ENCODE measurements around the gene WDR48.

The WDR48 gene

DNA sequence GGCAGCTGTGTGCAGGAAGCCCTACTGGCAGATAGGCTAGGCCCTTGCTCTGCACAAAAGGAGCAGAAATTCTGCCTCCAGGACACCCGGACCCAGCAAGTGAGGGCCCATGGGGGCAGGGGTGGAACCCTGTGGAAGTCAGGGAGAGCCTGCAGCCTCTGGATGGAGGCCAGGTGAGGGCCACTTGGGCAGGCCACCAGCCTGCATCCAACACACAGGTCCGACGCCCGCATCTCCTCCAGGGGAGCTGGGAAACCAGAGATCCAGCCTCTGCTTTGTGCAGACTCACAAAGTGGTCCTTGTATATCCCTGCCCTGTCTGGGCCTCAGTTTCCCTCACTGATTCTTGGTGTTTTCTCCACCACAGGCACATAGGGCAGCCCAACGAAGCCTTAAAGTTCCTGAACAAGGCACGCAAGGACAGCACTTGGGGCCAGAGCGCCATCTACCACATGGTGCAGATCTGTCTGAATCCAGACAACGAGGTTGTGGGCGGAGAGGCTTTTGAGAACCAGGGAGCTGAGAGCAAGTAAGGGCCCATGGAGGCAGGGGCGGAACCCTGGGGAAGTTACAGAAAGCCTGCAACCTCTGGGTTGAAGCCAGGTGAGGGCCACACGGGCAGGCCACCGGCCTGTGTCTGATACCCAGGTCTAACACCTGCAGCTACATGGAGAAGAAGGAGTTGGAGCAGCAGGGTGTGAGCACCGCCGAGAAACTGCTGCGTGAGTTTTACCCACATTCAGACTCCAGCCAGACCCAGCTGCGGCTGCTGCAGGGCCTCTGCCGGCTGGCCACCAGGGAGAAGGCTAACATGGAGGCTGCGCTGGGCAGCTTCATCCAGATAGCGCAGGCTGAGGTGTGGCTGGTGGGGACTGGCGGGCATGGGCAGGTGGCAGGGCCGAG lies 85.0 kb downstream of the WDR48 start:
- Histone ChIP-seq H3K27ac (ENCODE audit: low read depth, low read length) (no peak overlapping the region), H3K36me3 (ENCODE audit: insufficient read depth, low read length) (peaks cover 16% of the 10 kb centered on the region), H3K4me1 (ENCODE audit: insufficient read depth, low read length) (peaks cover 31% of the 10 kb centered on the region), H3K27me3 (ENCODE audit: control insufficient read depth in 1 of 2, insufficient read depth in 2 of 2, low read length in 2 of 2) (no peaks in the 10 kb centered on the region), H3K9me3 (ENCODE audit: low read length) (no peaks in the 10 kb centered on the region), H3K9ac (ENCODE audit: low read length) (no peak overlapping the region), H3K4me3 (ENCODE audit: low read depth in 1 of 2, low read length in 2 of 2) (no peak overlapping the region)

GRCh38 chr3:39137435-39137936 lies 85.7 kb downstream of the WDR48 start:
- H3K27me3 ChIP-seq (ENCODE audit: control insufficient read depth in 1 of 2, insufficient read depth in 2 of 2, low read length in 2 of 2) = no peaks in the 10 kb centered on the region
- no peak overlapping the region for H3K4me3 ChIP-seq (ENCODE audit: low read depth in 1 of 2, low read length in 2 of 2)
- no peak overlapping the region for H3K27ac ChIP-seq (ENCODE audit: low read depth, low read length)
- no peaks in the 10 kb centered on the region for H3K9me3 ChIP-seq (ENCODE audit: low read length)
- H3K36me3 ChIP-seq (ENCODE audit: insufficient read depth, low read length) = peaks cover 23% of the 10 kb centered on the region
- H3K4me1 ChIP-seq (ENCODE audit: insufficient read depth, low read length) = peaks cover 31% of the 10 kb centered on the region
- H3K9ac ChIP-seq (ENCODE audit: low read length) = no peak overlapping the region

GRCh38 chr3:39137991-39138803 lies 86.4 kb downstream of the WDR48 start:
- Histone ChIP-seq H3K9me3 (ENCODE audit: low read length) (no peaks in the 10 kb centered on the region), H3K9ac (ENCODE audit: low read length) (no peak overlapping the region), H3K4me1 (ENCODE audit: insufficient read depth, low read length) (peaks cover 31% of the 10 kb centered on the region), H3K27me3 (ENCODE audit: control insufficient read depth in 1 of 2, insufficient read depth in 2 of 2, low read length in 2 of 2) (no peaks in the 10 kb centered on the region), H3K4me3 (ENCODE audit: low read depth in 1 of 2, low read length in 2 of 2) (no peak overlapping the region), H3K27ac (ENCODE audit: low read depth, low read length) (peak overlapping the region; percentile 7), H3K36me3 (ENCODE audit: insufficient read depth, low read length) (peaks cover 26% of the 10 kb centered on the region)

DNA sequence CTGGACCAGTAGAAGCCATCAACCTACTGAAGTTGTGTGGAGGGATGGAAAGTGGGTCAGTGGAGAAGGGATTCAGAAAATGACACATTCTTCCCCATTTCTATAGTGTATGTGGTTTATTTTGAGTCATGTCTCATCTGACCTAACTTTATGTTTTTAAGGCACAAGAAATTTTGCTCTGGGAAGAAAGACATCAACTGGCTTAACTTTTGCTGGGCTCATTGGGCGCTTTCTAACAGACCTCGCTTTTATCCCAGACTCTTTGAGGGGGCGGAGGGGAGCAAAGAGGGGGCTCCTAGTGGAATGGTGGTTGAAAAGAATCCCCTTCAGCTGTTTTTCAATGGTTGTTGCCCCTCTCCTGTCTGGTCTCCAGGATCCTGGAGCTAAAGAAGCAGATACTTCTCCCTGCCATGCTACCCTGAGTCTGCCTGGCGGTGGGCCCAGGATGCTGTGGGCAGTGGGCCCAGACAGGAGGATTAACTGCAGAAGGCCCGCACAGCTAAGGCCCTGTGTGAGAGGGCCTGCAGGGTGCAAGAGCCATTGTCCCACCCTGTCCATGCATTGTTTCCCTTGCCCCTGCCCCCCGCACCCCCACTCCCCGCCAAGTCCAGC lies 87.1 kb downstream of the WDR48 start:
- no peaks in the 10 kb centered on the region for H3K27me3 ChIP-seq (ENCODE audit: control insufficient read depth in 1 of 2, insufficient read depth in 2 of 2, low read length in 2 of 2)
- H3K9me3 ChIP-seq (ENCODE audit: low read length) = no peaks in the 10 kb centered on the region
- no peak overlapping the region for H3K27ac ChIP-seq (ENCODE audit: low read depth, low read length)
- peaks cover 33% of the 10 kb centered on the region for H3K36me3 ChIP-seq (ENCODE audit: insufficient read depth, low read length)
- H3K9ac ChIP-seq (ENCODE audit: low read length) = no peak overlapping the region
- peaks cover 31% of the 10 kb centered on the region for H3K4me1 ChIP-seq (ENCODE audit: insufficient read depth, low read length)
- no peak overlapping the region for H3K4me3 ChIP-seq (ENCODE audit: low read depth in 1 of 2, low read length in 2 of 2)

DNA sequence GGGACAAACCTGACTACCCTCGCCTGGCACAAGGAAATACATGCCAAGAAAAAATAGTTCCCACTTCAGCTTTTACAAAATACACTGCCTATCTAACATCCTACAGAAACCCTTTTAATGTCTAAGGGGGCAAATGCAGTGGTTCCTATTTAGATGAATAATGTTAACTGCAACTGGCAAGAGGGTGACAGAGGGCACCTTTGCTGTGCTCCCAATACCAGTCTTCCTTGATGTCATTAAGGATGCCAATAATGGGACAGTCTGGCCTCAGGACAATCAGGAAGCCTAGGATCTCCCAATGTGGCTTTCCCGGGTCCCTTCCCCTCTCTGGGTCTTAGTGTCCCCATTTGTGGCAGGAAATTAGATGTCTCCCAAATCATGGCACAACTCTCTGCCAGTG lies 87.6 kb downstream of the WDR48 start:
- Histone ChIP-seq H3K4me1 (ENCODE audit: insufficient read depth, low read length) (peaks cover 31% of the 10 kb centered on the region), H3K9ac (ENCODE audit: low read length) (no peak overlapping the region), H3K36me3 (ENCODE audit: insufficient read depth, low read length) (peaks cover 35% of the 10 kb centered on the region)

DNA sequence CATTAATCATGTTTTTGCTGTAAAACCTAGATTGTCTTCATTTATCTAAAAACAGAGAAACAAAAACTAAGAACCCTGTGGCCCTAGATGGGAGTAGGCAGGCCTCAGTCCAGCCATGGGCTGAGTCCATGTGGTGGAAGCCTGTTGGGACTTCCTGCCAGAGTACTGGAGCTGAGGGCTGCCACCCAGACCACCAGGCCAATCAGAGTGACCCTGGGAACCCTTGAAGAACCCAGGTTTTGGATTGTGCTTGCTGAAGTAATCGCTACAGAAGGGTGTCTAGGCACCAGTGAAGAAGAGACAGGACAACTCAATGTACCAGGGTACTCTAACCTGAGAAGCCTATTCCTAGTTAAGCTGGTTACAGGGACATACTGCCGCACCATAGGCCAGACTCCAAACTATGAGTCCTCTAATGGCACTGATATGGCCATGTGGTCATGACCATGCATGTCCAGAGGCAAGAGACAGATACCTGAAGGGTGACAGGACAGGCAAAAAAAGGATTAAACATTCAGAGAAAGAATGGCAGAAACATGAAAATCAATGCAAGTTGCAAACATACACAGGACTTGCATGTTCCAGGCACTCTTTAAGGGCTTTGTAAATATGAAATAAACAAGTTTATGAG lies 88.6 kb downstream of the WDR48 start:
- no peak overlapping the region for H3K4me3 ChIP-seq (ENCODE audit: low read depth in 1 of 2, low read length in 2 of 2)
- H3K27ac ChIP-seq (ENCODE audit: low read depth, low read length) = no peak overlapping the region
- peaks cover 41% of the 10 kb centered on the region for H3K36me3 ChIP-seq (ENCODE audit: insufficient read depth, low read length)
- no peak overlapping the region for H3K9ac ChIP-seq (ENCODE audit: low read length)
- H3K9me3 ChIP-seq (ENCODE audit: low read length) = no peaks in the 10 kb centered on the region
- H3K4me1 ChIP-seq (ENCODE audit: insufficient read depth, low read length) = peaks cover 32% of the 10 kb centered on the region
- H3K27me3 ChIP-seq (ENCODE audit: control insufficient read depth in 1 of 2, insufficient read depth in 2 of 2, low read length in 2 of 2) = no peaks in the 10 kb centered on the region

More for the DNA sequence above, 87.6 kb downstream of the WDR48 start:
- H3K27me3 ChIP-seq (ENCODE audit: control insufficient read depth in 1 of 2, insufficient read depth in 2 of 2, low read length in 2 of 2) = no peaks in the 10 kb centered on the region
- H3K27ac ChIP-seq (ENCODE audit: low read depth, low read length) = no peak overlapping the region
- no peaks in the 10 kb centered on the region for H3K9me3 ChIP-seq (ENCODE audit: low read length)
- H3K4me3 ChIP-seq (ENCODE audit: low read depth in 1 of 2, low read length in 2 of 2) = no peak overlapping the region

- Histone ChIP-seq H3K27ac (ENCODE audit: low read depth, low read length) (no peak overlapping the region), H3K4me3 (ENCODE audit: low read depth in 1 of 2, low read length in 2 of 2) (no peak overlapping the region), H3K9ac (ENCODE audit: low read length) (no peak overlapping the region), H3K27me3 (ENCODE audit: control insufficient read depth in 1 of 2, insufficient read depth in 2 of 2, low read length in 2 of 2) (no peaks in the 10 kb centered on the region), H3K36me3 (ENCODE audit: insufficient read depth, low read length) (peaks cover 50% of the 10 kb centered on the region), H3K4me1 (ENCODE audit: insufficient read depth, low read length) (peaks cover 41% of the 10 kb centered on the region), H3K9me3 (ENCODE audit: low read length) (no peaks in the 10 kb centered on the region)
These were observed 89.6 kb downstream of the WDR48 start for GRCh38 chr3:39141171-39141995.

DNA sequence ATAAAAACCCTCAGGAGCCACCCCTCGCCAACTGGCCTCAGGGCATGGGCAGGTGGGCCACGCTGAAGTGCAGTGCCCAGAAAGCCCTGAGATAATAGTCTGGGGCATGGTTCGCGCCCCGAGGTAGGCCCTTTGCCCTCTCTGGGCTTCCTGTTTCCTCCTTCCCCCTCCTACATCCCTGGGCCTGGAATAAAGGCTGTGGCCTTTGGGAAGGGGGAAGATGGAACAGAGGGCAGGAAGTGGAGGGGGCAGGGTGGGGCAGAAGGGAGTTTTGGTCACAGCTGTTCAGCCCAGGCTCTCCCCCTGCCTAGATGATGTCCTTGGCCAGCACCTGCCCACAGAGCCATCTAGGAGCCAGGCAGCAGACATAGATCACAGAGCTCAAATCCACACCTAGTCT lies 90.3 kb downstream of the WDR48 start:
- Histone ChIP-seq H3K9me3 (ENCODE audit: low read length) (no peaks in the 10 kb centered on the region), H3K27ac (ENCODE audit: low read depth, low read length) (no peak overlapping the region), H3K4me1 (ENCODE audit: insufficient read depth, low read length) (peaks cover 48% of the 10 kb centered on the region), H3K9ac (ENCODE audit: low read length) (no peak overlapping the region), H3K36me3 (ENCODE audit: insufficient read depth, low read length) (peaks cover 50% of the 10 kb centered on the region), H3K4me3 (ENCODE audit: low read depth in 1 of 2, low read length in 2 of 2) (no peak overlapping the region), H3K27me3 (ENCODE audit: control insufficient read depth in 1 of 2, insufficient read depth in 2 of 2, low read length in 2 of 2) (no peaks in the 10 kb centered on the region)

DNA sequence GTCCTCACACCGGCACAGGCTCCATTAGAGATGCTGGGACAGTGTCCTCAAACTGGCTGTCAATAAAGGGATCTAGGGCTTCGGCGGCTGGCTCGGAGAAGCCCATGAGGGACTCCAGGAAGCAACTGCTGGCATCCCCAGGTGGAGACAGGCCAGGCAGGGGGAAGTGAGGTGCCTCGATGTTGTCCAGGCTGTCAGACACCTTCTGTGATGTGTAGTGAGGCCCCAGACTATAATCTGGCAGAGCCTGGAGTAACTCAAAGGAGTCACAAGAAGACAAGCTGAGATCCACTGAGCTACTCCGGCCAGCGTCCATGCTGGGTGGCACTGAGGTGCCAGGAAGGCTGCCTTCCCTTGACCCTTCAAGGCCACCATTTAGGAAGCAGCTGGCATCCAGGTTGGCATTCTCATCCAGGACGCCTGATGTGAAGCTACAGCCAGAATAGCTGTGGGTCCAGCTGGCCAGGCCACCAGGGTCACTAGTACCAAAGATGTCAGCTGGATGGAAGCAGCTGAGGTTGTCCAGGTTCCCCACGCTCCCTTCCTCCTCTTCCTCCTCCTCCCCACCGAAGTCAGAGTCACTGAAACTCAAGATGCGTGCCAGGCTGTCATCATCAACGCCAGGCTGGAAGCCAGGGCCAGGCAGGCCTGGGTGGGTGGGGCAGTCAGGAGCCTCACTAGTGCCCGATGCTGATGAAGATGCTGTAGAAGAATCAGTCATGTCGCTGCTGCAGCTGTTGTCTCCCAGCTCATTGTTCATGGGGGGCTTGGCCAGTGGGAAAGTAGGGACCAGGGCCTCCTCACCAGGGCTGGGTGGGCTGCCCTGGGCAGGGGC lies 91.5 kb downstream of the WDR48 start:
- Histone ChIP-seq H3K9ac (ENCODE audit: low read length) (no peak overlapping the region), H3K36me3 (ENCODE audit: insufficient read depth, low read length) (peaks cover 50% of the 10 kb centered on the region), H3K9me3 (ENCODE audit: low read length) (no peaks in the 10 kb centered on the region), H3K4me3 (ENCODE audit: low read depth in 1 of 2, low read length in 2 of 2) (no peak overlapping the region), H3K27me3 (ENCODE audit: control insufficient read depth in 1 of 2, insufficient read depth in 2 of 2, low read length in 2 of 2) (no peaks in the 10 kb centered on the region), H3K4me1 (ENCODE audit: insufficient read depth, low read length) (peaks cover 60% of the 10 kb centered on the region), H3K27ac (ENCODE audit: low read depth, low read length) (no peak overlapping the region)

Data from muscle layer of colon (tissue), 2 donors.